Placental pericyte (primary cell): ENCODE measurements around the gene PCDHB2. TPM values are rescaled to one million over a fixed set of nuclear protein-coding genes. Genes with fewer than 3 reads are reported as not detected.

Experiments
- total RNA-seq: library from RNA; depleted of rRNA; stranded (reverse); fragments of >200 nt; gene quantifications from 2 replicates; pipeline ENCODE4 v1.2.3, GENCODE V29; 2012

The PCDHB2 gene
- 0.22 and 0.29 TPM in 2 replicates for total RNA-seq

DNA sequence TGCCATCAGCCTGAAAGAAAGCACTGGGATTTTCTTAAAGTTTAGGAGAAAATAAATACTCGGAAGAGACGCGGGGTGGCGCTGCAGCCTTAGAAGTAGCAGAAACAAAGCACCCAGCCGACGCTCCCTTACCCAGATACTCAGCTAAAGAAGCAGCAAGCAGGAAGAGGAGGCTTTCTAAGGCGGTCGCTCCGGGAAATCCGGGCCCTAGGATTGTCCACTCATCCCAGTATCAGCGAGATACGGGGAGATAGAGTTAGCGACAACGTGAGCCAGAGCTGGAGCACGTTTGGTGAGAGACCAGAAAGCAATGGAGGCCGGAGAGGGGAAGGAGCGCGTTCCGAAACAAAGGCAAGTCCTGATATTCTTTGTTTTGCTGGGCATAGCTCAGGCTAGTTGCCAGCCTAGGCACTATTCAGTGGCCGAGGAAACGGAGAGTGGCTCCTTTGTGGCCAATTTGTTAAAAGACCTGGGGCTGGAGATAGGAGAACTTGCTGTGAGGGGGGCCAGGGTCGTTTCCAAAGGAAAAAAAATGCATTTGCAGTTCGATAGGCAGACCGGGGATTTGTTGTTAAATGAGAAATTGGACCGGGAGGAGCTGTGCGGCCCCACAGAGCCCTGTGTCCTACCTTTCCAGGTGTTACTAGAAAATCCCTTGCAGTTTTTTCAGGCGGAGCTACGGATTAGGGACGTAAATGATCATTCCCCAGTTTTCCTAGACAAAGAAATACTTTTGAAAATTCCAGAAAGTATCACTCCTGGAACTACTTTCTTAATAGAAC is at the start of gene PCDHB2:
TSS of gene PCDHB2 (plus strand) at position 135 of the 782 bp plus-strand sequence. CDS start at position 311, 176 bp downstream.

DNA sequence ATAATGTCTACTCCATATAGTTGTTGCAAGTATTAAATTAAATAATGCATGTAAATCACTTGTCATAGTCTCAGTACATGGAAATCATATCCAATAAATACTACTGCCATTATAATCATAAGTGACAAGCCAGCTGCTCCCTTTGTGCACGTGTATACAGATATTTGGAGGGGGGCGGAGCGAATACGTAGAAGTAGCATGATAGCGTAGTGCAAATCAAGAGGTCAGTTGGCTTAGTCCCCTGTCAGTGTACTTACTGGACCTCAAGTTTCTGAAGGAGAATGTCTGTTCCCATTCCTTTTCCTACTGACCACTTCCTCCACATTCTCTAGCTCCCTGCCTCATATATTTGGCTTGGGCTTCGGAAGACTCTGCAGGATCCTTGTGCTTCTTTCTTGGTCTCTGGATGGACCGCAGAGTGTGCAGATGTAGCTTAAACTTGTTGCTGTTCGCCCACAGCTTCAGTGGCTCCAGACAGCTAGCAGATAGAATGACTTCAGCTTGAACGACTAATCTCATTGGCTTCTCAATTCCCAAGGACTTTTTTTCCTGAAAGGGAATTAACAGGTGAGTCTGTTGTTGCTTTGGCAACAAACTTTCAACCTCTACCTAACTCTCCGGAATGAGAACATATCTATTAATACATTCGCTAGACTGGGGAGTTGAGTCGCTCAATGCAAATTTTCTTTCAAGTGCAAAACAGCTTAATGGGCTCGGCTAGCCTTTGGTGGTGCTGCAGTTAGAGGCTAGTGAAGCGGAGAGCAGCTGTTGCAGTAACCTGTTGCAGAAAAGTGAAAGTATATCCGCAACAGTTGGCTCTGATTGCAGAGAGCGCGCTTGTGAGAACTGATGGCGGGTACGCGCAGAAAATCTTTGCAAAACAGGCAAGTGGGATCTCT is 43.5 kb upstream of the PCDHB2 start, which contains the start of gene PCDHB1:
TSS of gene PCDHB1 (plus strand) at position 753 of the 899 bp plus-strand sequence. CDS start at position 850, 97 bp downstream.

DNA sequence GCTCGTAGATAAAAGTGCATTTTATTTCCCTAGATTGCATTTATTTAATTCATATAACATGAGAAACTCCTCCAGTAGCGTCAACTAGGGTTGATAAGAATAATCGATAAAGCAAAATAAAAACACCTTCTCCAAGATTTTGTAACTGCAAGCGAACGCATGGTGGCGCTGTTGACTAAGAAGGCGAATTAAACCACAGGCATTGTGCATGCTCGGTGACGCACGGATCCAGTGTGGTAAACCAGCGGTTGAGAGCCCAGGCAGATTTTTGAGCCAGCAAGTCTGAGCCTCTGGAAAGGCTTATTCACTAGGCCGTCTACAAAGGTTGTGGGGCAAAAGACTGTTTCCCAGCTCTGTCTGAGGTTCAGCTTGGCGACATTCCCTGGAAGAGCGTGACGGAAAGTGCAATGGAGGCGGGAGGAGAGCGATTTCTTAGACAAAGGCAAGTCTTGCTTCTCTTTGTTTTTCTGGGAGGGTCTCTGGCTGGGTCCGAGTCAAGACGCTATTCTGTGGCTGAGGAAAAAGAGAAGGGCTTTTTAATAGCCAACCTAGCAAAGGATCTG is 5.9 kb downstream of the PCDHB2 start, which contains the start of gene PCDHB3:
TSS of gene PCDHB3 (plus strand) at position 231 of the 563 bp plus-strand sequence. CDS start at position 408, 177 bp downstream.

DNA sequence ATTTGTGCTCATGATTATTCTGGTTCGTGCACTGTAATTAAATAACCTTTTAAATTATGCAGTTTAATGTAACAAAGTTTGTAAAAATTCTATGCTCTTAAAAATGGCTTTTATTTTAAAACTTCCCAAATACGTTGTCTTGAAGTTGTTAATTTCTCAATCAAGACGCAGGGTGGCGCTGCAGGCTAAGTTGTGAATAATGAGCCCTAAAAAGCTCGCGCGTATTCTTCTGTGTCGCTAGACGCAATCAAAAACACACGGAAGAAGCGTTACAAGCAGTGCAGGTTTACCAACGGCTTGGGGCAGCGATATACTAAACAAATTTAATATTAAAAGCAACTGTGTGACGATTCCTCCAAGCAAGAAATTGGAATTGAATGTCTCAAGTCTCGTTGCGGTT is 27.1 kb downstream of the PCDHB2 start, which contains the start of gene PCDHB4:
TSS of gene PCDHB4 (plus strand) at position 256 of the 400 bp plus-strand sequence. CDS start 181 bp downstream, outside the sequence.

DNA sequence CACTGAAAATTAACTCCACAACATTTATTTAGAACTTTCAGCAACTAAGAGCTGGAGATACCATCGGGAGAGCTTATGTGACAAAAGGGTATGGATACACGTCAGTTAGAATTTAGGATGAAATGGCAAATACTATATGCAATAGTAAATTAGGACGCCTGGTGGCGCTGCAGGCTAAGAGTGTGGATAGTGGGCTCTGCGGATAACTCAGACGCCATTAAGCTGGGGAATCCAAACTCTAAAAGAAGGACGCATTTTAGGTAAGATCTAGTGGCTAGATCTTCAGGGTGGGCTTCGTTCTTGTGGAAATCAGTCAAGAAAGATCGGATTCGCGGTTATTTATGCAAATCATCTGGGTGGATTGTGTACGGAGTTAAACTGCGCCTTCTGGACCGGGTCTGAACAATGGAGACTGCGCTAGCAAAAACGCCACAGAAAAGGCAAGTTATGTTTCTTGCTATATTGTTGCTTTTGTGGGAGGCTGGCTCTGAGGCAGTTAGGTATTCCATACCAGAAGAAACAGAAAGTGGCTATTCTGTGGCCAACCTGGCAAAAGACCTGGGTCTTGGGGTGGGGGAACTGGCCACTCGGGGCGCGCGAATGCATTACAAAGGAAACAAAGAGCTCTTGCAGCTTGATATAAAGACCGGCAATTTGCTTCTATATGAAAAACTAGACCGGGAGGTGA is 40.8 kb downstream of the PCDHB2 start, which contains the start of gene PCDHB5:
TSS of gene PCDHB5 (plus strand) at position 177 of the 688 bp plus-strand sequence. CDS start at position 406, 229 bp downstream.

Other genes with a start within 250 kb of the PCDHB2 start
- under 0.01 TPM in 2 replicates for gene PCDHA9, start 246.2 kb upstream of the PCDHB2 start, total RNA-seq
- gene PCDHA10, start 238.7 kb upstream of the PCDHB2 start, total RNA-seq, result under 0.01 and 0.14 TPM in 2 replicates
- 0.57 TPM in 1 of 2 replicates, not detected in the other for gene PCDHA11, start 225.7 kb upstream of the PCDHB2 start, total RNA-seq
- under 0.01 and 0.14 TPM in 2 replicates for gene PCDHA12, start 219.3 kb upstream of the PCDHB2 start, total RNA-seq
- not detected in 2 replicates for gene PCDHA13, start 212.5 kb upstream of the PCDHB2 start, total RNA-seq
- under 0.01 TPM in 1 of 2 replicates, not detected in the other for gene PCDHAC1, start 168.3 kb upstream of the PCDHB2 start, total RNA-seq
- gene PCDHAC2, start 128.1 kb upstream of the PCDHB2 start, total RNA-seq, result 0.14 and 0.22 TPM in 2 replicates
- not detected in 2 replicates for gene PCDHB1, start 43.2 kb upstream of the PCDHB2 start, total RNA-seq
- under 0.01 and 0.29 TPM in 2 replicates for gene PCDHB3, start 5.9 kb downstream of the PCDHB2 start, total RNA-seq
- 0.14 TPM in 1 of 2 replicates, not detected in the other for gene PCDHB4, start 27.2 kb downstream of the PCDHB2 start, total RNA-seq
- 0.14 and 0.22 TPM in 2 replicates for gene PCDHB5, start 40.6 kb downstream of the PCDHB2 start, total RNA-seq
- gene PCDHB6, start 55.4 kb downstream of the PCDHB2 start, total RNA-seq, result under 0.01 and 0.14 TPM in 2 replicates
- under 0.01 and 0.14 TPM in 2 replicates for gene PCDHB7, start 78.0 kb downstream of the PCDHB2 start, total RNA-seq
- gene PCDHB8, start 83.2 kb downstream of the PCDHB2 start, total RNA-seq, result 0.29 TPM in 1 of 2 replicates, not detected in the other
- gene PCDHB16, start 87.8 kb downstream of the PCDHB2 start, total RNA-seq, result under 0.01 and 0.14 TPM in 2 replicates
- gene PCDHB9, start 92.5 kb downstream of the PCDHB2 start, total RNA-seq, result 0.14 TPM in 1 of 2 replicates, not detected in the other
- 0.22 and 0.43 TPM in 2 replicates for gene PCDHB10, start 97.7 kb downstream of the PCDHB2 start, total RNA-seq
- under 0.01 and 0.29 TPM in 2 replicates for gene PCDHB11, start 105.0 kb downstream of the PCDHB2 start, total RNA-seq
- under 0.01 TPM in 1 of 2 replicates, not detected in the other for gene PCDHB12, start 114.1 kb downstream of the PCDHB2 start, total RNA-seq
- 0.22 and 0.29 TPM in 2 replicates for gene PCDHB13, start 119.3 kb downstream of the PCDHB2 start, total RNA-seq
- 0.29 and 0.44 TPM in 2 replicates for gene PCDHB14, start 128.7 kb downstream of the PCDHB2 start, total RNA-seq
- under 0.01 and 0.14 TPM in 2 replicates for gene PCDHB15, start 150.8 kb downstream of the PCDHB2 start, total RNA-seq
- gene SLC25A2, start 209.4 kb downstream of the PCDHB2 start, total RNA-seq, result 0.44 and 2.0 TPM in 2 replicates
- gene TAF7, start 226.2 kb downstream of the PCDHB2 start, total RNA-seq, result 43.1 and 61.6 TPM in 2 replicates
- gene PCDHGA1, start 235.9 kb downstream of the PCDHB2 start, total RNA-seq, result 0.43 and 0.88 TPM in 2 replicates
- 2.0 and 6.3 TPM in 2 replicates for gene PCDHGA2, start 244.1 kb downstream of the PCDHB2 start, total RNA-seq
- 4.0 and 5.5 TPM in 2 replicates for gene PCDHGA3, start 249.2 kb downstream of the PCDHB2 start, total RNA-seq